ENCODE data around the gene RGS16.

The RGS16 gene

GRCh38 chr1:182604175-182605164, at the start of gene RGS16:
TSS of gene RGS16 (minus strand) at chr1:182604389. CDS start at chr1:182604259, 130 bp downstream.
- Mint-ChIP-seq H3K4me3 (no peak within 1 kb of the TSS), H3K27me3 (peaks cover 5 to 8% of the 10 kb centered on the region in 2 donors), H3K27ac (peak within 1 kb of the TSS; percentile 92), H3K9me3 (no peaks in the 10 kb centered on the region), H3K4me1 (peaks cover 13 to 14% of the 10 kb centered on the region in 2 donors), H3K36me3 (peaks cover 3 to 10% of the 10 kb centered on the region in 2 donors)
- DNase-seq (peak; percentile 87), ATAC-seq (replicated peaks) (peak; percentile 93 to 97)

- no peak for DNase-seq
- H3K4me1 Mint-ChIP-seq: peaks cover 2 to 7% of the 10 kb centered on the region in 2 donors
- ATAC-seq (replicated peaks): no peak
- H3K27ac Mint-ChIP-seq: no peak overlapping the region
- no peaks in the 10 kb centered on the region for H3K36me3 Mint-ChIP-seq
- H3K9me3 Mint-ChIP-seq: no peaks in the 10 kb centered on the region
- no peak overlapping the region for H3K4me3 Mint-ChIP-seq
- H3K27me3 Mint-ChIP-seq: peaks cover 4 to 20% of the 10 kb centered on the region in 2 donors
Observed at GRCh38 chr1:182653986-182654385, 49.8 kb upstream of the RGS16 start.

GRCh38 chr1:182652933-182653332, 48.7 kb upstream of the RGS16 start:
- Mint-ChIP-seq H3K27me3 (peaks cover 8 to 20% of the 10 kb centered on the region in 2 donors), H3K4me3 (no peak overlapping the region), H3K36me3 (no peaks in the 10 kb centered on the region), H3K27ac (no peak overlapping the region), H3K9me3 (no peaks in the 10 kb centered on the region), H3K4me1 (peaks cover 2 to 7% of the 10 kb centered on the region in 2 donors)
- ATAC-seq (replicated peaks) (no peak), DNase-seq (no peak)

GRCh38 chr1:182651339-182651724, 47.1 kb upstream of the RGS16 start:
- Mint-ChIP-seq H3K4me1 (peaks cover 2 to 7% of the 10 kb centered on the region in 2 donors), H3K27me3 (peaks cover 3 to 6% of the 10 kb centered on the region in 2 donors), H3K36me3 (no peaks in the 10 kb centered on the region), H3K27ac (no peak overlapping the region), H3K9me3 (no peaks in the 10 kb centered on the region), H3K4me3 (no peak overlapping the region)
- ATAC-seq (replicated peaks) (no peak), DNase-seq (no peak)

- H3K27me3 Mint-ChIP-seq: peaks cover 3 to 6% of the 10 kb centered on the region in 2 donors
- peaks cover 2 to 7% of the 10 kb centered on the region in 2 donors for H3K4me1 Mint-ChIP-seq
- no peak overlapping the region for H3K27ac Mint-ChIP-seq
- no peaks in the 10 kb centered on the region for H3K36me3 Mint-ChIP-seq
- no peak overlapping the region for H3K4me3 Mint-ChIP-seq
- H3K9me3 Mint-ChIP-seq: no peaks in the 10 kb centered on the region
- ATAC-seq (replicated peaks) (peak; percentile 43 to 56), DNase-seq (no peak)
Observed at GRCh38 chr1:182650678-182651338, 46.6 kb upstream of the RGS16 start.

- peak in 1 of 2 donors; percentile 67 for ATAC-seq (replicated peaks)
- Mint-ChIP-seq H3K27me3 (peaks cover 3 to 12% of the 10 kb centered on the region in 2 donors), H3K27ac (no peak overlapping the region), H3K4me3 (no peak overlapping the region), H3K36me3 (no peaks in the 10 kb centered on the region), H3K4me1 (peaks cover 5 to 21% of the 10 kb centered on the region in 2 donors), H3K9me3 (no peaks in the 10 kb centered on the region)
- DNase-seq: no peak
Observed at GRCh38 chr1:182649041-182649440, 44.9 kb upstream of the RGS16 start.

GRCh38 chr1:182646739-182647138, 42.5 kb upstream of the RGS16 start:
- no peak overlapping the region for H3K27ac Mint-ChIP-seq
- H3K36me3 Mint-ChIP-seq: no peaks in the 10 kb centered on the region
- no peaks in the 10 kb centered on the region for H3K9me3 Mint-ChIP-seq
- no peak overlapping the region for H3K4me3 Mint-ChIP-seq
- peaks cover 3 to 12% of the 10 kb centered on the region in 2 donors for H3K27me3 Mint-ChIP-seq
- DNase-seq (no peak), ATAC-seq (replicated peaks) (no peak)
- peaks cover 9 to 26% of the 10 kb centered on the region in 2 donors for H3K4me1 Mint-ChIP-seq

GRCh38 chr1:182644886-182645285, 40.7 kb upstream of the RGS16 start:
- ATAC-seq (replicated peaks) (peak; percentile 85 to 90), DNase-seq (no peak)
- H3K4me3 Mint-ChIP-seq: no peak overlapping the region
- H3K9me3 Mint-ChIP-seq: no peaks in the 10 kb centered on the region
- no peaks in the 10 kb centered on the region for H3K36me3 Mint-ChIP-seq
- H3K27me3 Mint-ChIP-seq: peaks cover 3 to 12% of the 10 kb centered on the region in 2 donors
- no peak overlapping the region for H3K27ac Mint-ChIP-seq
- peaks cover 7 to 20% of the 10 kb centered on the region in 2 donors for H3K4me1 Mint-ChIP-seq

- no peaks in the 10 kb centered on the region for H3K36me3 Mint-ChIP-seq
Observed at GRCh38 chr1:182643699-182644098, 39.5 kb upstream of the RGS16 start.

GRCh38 chr1:182642461-182642860, 38.3 kb upstream of the RGS16 start:
- Mint-ChIP-seq H3K27ac (no peak overlapping the region), H3K9me3 (no peaks in the 10 kb centered on the region), H3K36me3 (no peaks in the 10 kb centered on the region), H3K27me3 (peaks cover 0 to 7% of the 10 kb centered on the region in 2 donors), H3K4me3 (no peak overlapping the region), H3K4me1 (peaks cover 7 to 20% of the 10 kb centered on the region in 2 donors)
- ATAC-seq (replicated peaks): no peak
- DNase-seq: no peak

More at GRCh38 chr1:182643699-182644098, 39.5 kb upstream of the RGS16 start:
- no peak for DNase-seq
- H3K4me3 Mint-ChIP-seq: no peak overlapping the region
- H3K9me3 Mint-ChIP-seq: no peaks in the 10 kb centered on the region
- peaks cover 3 to 12% of the 10 kb centered on the region in 2 donors for H3K27me3 Mint-ChIP-seq
- no peak for ATAC-seq (replicated peaks)
- peaks cover 7 to 20% of the 10 kb centered on the region in 2 donors for H3K4me1 Mint-ChIP-seq
- peak overlapping the region; percentile 20 for H3K27ac Mint-ChIP-seq

GRCh38 chr1:182641561-182641960, 37.4 kb upstream of the RGS16 start:
- Mint-ChIP-seq H3K36me3 (no peaks in the 10 kb centered on the region), H3K27ac (no peak overlapping the region), H3K9me3 (no peaks in the 10 kb centered on the region), H3K4me3 (no peak overlapping the region), H3K27me3 (peaks cover 4 to 12% of the 10 kb centered on the region in 2 donors), H3K4me1 (peaks cover 7 to 20% of the 10 kb centered on the region in 2 donors)
- ATAC-seq (replicated peaks): no peak
- no peak for DNase-seq

- Mint-ChIP-seq H3K27me3 (peaks cover 4 to 7% of the 10 kb centered on the region in 2 donors), H3K4me1 (peaks cover 5 to 9% of the 10 kb centered on the region in 2 donors), H3K4me3 (no peak overlapping the region), H3K36me3 (no peaks in the 10 kb centered on the region), H3K9me3 (no peaks in the 10 kb centered on the region), H3K27ac (no peak overlapping the region)
- no peak for DNase-seq
- no peak for ATAC-seq (replicated peaks)
Observed at GRCh38 chr1:182639330-182639729, 35.1 kb upstream of the RGS16 start.

- ATAC-seq (replicated peaks): no peak
- Mint-ChIP-seq H3K9me3 (no peaks in the 10 kb centered on the region), H3K4me3 (no peak overlapping the region), H3K4me1 (peaks cover 11 to 17% of the 10 kb centered on the region in 2 donors), H3K27ac (no peak overlapping the region), H3K27me3 (peaks cover 4 to 7% of the 10 kb centered on the region in 2 donors), H3K36me3 (no peaks in the 10 kb centered on the region)
- DNase-seq: no peak
Observed at GRCh38 chr1:182637769-182638168, 33.6 kb upstream of the RGS16 start.

- Mint-ChIP-seq H3K9me3 (no peaks in the 10 kb centered on the region), H3K27ac (no peak overlapping the region), H3K36me3 (no peaks in the 10 kb centered on the region), H3K4me1 (peaks cover 19 to 27% of the 10 kb centered on the region in 2 donors), H3K4me3 (no peak overlapping the region), H3K27me3 (peaks cover 4 to 7% of the 10 kb centered on the region in 2 donors)
- ATAC-seq (replicated peaks) (no peak), DNase-seq (no peak)
Observed at GRCh38 chr1:182635871-182636270, 31.7 kb upstream of the RGS16 start.
